A673 (cell line): ENCODE measurements around the gene CCDC148.

ENCODE experiments used
- EZH2 ChIP-seq: fragments of 200-600 bp; sonication (generic); IDR thresholded peaks from 2 replicates; pipeline ENCODE4 v1.6.1; 2017; ENCODE audit warnings: borderline replicate concordance, low read depth, mild to moderate bottlenecking, mixed read lengths, antibody characterized with exemption, low read length; ENCODE audit not compliant: poor library complexity, severe bottlenecking
- TF ChIP-seq, protein P1 (sequence below): fragments of 300-800, 200-600 bp; sonication (generic); conservative IDR thresholded peaks from 2 replicates; pipeline ENCODE4 v1.5.1; 2017; ENCODE audit warnings: low read depth, mild to moderate bottlenecking, antibody characterized with exemption, low read length, moderate library complexity, mixed read lengths

DNA sequence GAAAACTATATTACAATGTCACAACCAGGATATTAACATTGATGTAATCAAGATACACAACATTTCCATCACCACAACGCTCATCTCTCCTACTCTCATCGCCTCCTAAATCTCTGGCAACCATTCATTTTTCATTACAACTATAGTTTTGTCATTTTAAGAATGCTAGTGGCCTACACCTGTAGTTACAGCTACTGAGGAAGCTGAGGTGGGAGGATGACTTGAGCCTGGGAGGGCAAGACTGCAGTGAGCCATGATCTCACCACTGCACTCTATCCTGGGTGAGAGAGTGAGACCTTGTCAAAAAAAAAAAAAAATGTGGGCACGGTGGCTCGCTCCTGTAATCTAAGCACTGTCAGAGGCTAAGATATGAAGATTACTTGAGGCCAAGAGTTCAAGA lies 10.7 kb upstream of the CCDC148 start:
- TF ChIP-seq EZH2: no peak
- TF ChIP-seq, protein P1, sequence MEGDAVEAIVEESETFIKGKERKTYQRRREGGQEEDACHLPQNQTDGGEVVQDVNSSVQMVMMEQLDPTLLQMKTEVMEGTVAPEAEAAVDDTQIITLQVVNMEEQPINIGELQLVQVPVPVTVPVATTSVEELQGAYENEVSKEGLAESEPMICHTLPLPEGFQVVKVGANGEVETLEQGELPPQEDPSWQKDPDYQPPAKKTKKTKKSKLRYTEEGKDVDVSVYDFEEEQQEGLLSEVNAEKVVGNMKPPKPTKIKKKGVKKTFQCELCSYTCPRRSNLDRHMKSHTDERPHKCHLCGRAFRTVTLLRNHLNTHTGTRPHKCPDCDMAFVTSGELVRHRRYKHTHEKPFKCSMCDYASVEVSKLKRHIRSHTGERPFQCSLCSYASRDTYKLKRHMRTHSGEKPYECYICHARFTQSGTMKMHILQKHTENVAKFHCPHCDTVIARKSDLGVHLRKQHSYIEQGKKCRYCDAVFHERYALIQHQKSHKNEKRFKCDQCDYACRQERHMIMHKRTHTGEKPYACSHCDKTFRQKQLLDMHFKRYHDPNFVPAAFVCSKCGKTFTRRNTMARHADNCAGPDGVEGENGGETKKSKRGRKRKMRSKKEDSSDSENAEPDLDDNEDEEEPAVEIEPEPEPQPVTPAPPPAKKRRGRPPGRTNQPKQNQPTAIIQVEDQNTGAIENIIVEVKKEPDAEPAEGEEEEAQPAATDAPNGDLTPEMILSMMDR: no peak
